Stimulated activated CD8-positive, alpha-beta memory T cell treated with anti-CD3 and anti-CD28 coated beads, Interleukin-4, amount 100 ng/mL, for 24 hours (primary cell): Measurements from ENCODE around the gene HS3ST1.
"Not testable (repeated sequence)": the region's sequence is repeated elsewhere in the genome, so short reads cannot be mapped to it uniquely, and the experiment has no call there.

Experiments used
- DNase-seq: peaks from one replicate; pipeline ENCODE4 v3.0.0-alpha.2; 2020; ENCODE audit warnings: low read depth

Gene HS3ST1

DNA sequence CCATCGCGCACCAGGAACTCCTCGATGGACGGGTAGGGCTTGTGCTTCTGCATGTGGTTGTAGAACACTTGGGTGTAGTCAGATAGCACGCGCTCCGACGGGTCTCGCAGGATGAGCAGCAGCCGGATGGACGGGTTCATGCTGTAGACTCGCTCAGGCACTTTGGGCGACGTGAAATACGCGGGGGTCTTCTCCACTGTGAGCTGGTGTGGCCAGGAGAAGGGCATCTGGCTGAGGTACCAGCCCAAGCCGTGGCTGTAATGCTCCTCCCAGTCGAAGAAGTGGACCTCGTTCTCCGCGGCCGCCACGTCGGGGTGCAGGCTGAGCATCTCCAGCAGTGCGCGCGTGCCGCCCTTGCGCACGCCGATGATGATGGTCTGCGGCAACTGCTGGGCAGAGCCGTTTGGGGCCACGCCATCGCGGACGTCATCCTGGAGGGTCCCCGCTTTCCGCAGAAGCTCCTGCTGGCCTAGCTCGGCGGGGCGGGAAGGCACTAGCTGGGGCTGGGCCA is 29.2 kb downstream of the HS3ST1 start:
- no peak for DNase-seq

DNA sequence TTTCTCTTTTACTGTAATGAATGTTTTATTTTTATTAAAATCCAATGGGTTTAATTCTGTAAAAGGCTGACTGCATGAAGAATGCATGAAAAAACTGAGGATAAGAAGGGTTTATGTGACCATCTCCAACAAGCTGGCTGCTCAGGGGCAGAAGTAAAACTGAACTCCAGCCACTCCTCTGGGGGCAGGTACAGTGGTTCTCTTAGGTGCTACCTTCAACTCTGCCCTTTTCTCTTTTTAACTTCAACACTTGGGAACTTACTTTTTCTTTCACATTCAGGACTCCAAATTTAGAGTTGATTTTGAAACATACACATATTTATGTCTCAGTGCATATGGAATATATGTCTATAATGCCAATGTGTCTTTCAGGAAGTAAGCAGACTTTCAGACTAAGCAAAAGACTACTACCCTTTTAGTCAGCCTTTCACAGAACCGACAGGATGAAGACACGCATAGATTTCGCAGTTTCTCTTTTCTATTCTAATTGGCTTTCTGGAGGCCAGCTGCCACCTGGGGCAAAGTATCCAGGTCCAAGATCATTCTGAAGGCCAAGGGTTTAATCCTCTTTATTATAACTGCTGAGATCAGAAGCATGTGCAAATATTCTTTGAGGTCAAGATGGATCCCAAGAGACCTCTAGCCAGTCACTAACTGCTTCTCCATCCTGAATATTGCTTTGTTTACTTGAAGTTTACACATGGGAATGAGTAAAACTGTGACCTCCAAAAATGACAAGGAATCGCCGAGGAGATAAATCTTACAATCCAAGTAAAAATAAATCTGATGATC is 30.7 kb downstream of the HS3ST1 start:
- no peak for DNase-seq

DNA sequence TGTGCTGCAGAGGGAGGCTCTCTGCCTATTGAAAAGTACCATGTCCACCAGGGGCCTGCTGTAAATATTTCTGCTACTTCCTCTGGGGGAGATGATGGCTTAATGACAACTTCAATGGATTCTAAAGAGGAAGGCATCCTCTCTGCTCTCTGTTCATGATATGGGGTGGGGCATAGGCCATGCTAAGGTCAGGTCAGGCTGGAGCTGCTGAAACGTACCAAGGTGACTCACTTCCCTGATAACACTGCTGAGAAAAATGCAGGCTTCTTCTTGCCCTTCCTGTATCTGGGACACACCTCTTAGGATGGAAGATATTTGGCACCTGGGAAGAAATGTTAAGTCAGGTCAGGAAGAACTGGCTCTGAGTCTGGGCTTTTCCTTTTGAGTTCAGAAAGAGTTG is 31.5 kb downstream of the HS3ST1 start:
- no peak for DNase-seq

DNA sequence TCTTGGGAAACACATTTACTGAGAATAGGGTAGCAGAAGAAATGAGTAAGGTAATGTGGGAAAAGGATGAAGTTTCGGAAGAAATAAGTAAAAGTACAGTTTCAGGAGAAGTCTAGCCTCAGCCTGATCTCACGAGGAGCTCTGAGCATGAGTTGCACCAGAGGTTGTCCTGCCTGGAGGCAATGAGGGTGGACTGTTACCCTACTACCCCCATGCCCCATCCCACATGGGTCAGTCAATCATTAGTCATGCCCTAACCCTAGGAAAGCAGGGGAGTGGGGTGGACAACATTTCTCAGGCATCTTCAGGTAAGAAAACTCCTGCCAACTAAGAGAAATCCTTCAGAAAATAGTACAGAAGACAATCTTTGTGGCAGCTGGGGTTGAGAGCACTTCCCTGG is 35.1 kb downstream of the HS3ST1 start:
- DNase-seq = no peak

DNA sequence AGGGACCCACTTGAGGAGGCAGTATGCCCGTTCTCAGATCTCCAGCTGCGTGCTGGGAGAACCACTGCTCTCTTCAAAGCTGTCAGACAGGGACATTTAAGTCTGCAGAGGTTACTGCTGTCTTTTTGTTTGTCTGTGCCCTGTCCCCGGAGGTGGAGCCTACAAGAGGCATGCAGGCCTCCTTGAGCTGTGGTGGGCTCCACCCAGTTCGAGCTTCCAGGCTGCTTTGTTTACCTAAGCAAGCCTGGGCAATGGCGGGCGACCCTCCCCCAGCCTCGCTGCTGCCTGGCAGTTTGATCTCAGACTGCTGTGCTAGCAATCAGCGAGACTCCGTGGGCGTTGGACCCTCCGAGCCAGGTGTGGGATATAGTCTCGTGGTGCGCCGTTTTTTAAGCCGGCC is 44.6 kb downstream of the HS3ST1 start:
- DNase-seq = not testable (repeated sequence)

DNA sequence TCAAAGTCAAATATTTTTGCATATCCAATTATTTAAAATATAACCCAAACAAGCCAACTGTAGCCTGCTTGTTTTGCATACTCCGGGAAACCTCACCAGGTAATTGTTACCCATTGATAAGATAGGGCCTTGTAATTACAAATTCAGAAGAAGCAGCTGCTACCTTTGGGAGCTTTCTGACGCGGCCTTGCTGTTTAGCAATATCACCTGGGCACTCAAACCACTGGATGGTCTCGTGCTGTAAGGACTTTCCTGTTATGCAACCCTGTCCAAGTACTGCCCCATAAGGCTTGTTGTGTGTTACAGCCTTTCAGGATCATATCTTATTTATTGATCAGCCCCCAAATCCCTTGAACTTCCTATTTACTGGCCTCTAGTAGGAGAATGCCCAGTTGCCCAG is 52.1 kb downstream of the HS3ST1 start:
- DNase-seq = no peak

DNA sequence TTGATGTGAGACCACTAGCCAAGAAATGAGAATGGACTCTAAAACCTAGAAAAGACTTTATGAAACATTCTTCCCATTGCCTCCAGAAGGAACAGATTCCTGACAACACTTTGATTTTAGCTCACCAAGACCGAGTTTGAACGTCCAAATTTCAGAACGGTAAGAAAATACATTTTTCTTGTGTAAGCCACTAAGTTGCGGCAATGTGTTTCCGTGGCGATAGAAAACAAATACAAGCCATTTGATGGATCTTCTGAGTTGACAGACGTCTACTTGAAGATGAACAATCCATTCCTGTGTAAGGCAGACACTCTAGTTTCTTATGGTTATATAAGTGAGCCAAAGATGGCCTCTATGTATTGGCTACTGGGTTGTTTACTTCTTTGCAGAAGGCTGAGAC is 52.5 kb downstream of the HS3ST1 start:
- DNase-seq = no peak

DNA sequence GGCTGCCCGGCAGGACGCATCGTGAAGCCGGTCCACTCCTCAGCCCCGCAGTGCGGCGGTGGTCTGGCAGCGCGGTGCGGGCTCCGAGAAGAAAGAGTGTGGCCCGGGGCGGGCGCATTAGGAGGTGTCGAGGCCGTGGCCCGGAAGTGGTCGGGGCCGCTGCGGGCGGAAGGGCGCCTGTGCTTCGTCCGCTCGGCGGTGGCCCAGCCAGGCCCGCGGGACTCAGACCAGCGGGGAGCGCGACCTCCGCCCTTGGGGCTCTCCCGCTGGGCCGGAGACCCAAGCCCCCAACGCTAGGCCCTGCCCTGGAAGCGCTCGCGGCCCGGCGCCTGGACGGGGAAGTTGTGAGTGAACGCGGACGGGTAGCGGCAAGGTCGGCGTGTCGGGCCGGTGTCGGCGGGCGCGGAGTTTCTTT is 60.0 kb downstream of the HS3ST1 start:
- DNase-seq = no peak

DNA sequence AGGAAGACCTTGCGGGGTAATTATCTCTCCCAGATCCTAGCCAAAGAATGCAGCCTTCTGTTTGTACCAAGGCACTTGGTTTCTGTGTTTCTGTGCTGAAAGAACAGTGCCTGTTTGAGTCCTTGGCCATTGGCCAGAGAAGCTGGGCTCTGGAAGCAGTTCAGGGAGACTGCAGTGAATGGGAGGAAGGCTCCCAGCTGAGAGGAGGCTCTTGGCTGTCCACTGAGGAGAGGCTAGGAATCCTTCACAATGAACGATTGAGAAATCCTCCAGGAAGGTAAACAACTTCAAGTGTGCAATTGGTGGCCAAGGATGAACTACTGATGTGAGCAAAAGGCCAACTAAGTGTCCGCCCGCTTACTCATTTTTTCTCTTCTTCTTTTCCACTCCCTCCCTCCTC is 61.3 kb downstream of the HS3ST1 start:
- no peak for DNase-seq

DNA sequence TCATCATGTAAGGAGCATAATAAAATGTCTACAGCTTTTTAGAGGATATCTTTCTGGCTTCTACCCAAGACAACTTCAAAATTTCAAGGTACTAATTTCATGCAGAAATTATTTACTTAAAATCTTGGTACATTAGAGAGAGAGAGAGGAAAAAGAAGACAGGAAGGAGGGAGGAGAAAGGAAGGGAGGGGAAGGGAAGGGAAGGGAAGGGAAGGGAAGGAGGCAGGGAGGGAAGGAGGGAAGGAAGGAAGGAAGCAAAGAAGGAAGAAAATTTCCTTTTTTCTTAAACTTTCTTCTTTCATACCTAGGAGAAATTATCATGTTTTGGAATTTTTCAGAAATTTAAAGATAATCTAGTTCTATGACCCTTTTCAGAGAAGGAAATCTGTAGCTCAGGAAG is 61.8 kb downstream of the HS3ST1 start:
- no peak for DNase-seq

DNA sequence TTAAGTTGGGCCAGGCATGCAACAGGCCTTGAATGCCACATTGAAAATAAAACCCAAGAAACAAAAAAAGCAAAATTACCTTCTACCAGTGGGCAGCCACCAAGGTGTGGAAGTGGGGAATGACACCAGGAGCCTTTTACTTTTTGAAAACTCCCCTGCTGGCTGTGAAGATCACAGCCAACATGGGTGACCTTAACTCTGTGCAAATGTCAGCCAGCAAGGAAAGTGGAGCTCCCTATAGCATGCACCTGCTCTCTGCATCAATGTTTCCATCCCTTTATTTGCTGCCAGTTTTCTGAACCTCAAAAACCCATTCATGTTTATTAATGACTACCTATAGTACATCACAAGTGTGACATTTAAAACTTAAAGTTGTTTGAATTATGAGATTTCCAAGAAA is 63.7 kb downstream of the HS3ST1 start:
- DNase-seq = no peak

DNA sequence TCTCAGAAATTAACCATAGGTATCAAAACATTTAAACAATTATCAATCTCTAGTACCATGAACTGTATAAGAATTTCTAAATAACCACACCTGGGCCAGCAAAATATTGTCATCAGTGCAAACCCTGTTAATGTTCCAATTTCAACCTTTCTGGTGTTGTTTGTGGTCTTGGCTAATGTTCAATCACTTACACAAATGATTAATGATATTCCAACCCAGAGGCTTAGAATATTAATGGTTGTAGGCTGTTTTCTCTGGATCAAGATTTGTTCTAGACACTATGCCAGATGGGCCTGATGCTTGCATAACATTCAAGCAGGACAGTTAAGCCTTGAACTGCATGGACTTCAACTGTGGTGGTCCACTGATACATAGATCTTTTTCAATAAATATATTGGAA is 69.1 kb downstream of the HS3ST1 start:
- DNase-seq = no peak

DNA sequence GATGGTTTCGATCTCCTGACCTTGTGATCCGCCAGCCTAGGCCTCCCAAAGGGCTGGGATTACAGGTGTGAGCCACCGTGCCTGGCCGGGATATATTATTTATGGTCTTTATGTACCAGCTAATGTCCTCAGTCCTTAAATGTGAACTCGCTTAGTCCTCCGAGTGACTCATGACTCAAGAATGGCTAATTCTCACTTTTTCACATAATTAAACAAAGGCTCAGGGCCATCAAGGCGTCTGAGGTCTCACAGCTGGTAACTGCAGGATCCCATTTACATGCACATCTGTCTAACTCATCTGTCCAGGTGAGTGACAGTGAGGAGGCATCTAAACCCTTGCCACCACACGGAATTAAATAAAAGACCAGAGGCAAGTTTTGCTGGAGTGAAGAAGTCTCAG is 73.5 kb downstream of the HS3ST1 start:
- DNase-seq = no peak

DNA sequence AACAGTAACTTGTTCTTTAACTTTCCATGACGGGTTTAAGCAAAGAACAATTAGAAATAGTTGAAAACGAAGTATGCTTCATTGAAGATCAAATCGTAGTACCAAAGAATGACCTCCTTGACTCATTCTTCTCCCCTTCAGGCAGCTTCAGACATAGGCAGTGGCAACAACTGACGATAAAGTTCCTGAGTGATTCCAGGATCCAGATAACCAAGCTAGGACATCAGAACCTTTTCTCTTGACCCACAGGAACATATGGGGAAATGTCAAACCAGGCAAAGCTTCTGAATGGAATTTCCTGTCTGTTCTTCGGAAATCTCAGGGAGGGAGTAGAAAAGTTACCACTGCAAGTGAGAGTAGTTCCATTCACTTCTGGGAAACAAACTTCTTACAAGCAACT is 74.2 kb downstream of the HS3ST1 start:
- no peak for DNase-seq

DNA sequence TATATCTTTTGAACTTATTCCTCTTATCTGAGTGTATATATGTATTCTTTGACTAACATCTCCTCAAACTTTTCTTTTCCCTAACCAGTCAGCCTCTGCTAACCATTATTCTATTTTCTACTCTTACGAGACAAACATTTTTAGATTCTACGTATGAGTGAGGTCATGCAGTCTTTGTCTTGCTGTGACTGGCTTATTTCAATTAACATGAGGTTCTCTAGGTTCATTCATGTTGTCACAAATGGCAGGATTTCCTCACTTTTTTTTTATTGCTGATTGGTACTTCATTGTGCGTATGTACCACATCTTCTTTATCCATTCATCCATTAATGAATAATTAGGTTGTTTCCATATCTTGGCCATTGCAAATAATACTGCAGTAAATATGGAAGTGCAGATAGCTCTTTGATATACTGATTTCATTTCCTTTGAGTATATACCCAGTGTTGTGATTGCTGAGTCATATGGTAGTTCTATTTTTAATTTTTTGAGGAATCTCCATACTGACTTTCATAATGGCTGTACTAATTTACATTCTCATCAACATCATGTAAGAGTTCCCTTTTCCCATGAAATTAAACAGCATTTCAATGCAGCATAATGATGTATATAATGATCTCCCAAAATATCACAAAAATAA is 80.1 kb downstream of the HS3ST1 start:
- no peak for DNase-seq

DNA sequence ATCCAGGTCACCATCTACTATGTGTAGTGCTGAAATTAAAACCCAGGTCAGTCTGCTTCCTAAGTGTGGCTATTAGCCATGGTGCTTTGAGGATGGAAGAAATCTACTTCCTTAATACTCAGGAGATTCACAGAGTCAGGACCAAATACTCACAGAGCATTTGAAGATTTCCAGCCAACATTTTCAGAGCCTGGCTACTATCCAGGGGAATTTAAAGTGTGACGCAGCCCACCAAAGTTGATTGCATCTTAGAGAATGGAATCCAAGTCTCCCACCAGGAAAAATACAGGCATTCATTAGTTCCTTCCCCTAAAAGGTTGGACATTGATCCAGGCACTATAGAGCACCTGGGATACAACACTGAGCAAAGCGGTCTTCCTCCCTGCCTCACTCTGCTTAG is 83.8 kb downstream of the HS3ST1 start:
- no peak for DNase-seq

DNA sequence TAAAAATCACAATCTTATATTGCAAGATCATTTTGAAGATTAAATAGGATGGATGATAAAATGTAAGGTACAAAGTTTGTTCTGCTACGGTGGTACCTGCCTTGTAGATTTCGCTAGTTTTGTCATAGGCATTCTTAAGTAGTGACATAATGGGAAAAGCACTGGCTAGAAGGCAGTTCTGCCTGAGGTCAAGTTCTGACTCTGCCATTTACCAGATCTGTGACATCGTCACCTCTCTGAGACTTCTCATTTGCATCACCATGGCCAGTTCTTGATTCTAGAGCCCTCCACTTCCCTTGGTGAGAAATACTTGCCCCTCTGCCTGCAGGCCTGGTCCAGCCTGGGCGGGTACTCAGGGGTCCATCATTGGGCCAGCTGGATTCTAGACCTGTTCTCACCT is 85.2 kb downstream of the HS3ST1 start:
- DNase-seq = no peak
